Activated T-cell treated with anti-CD3 and anti-CD28 coated beads, Interleukin-2, amount 50 U/mL, for 72 hours (primary cell): Measurements from ENCODE around the gene OAF. TPM values are rescaled to one million over a fixed set of nuclear protein-coding genes. Genes with fewer than 3 reads are reported as not detected.

Source experiments
- ATAC-seq, 2 donors: fragments of 150-1000 bp; cut with Tn5 transposase; replicated peaks in 1 of 2; 2 replicates each; pipeline ENCODE4 v1.10.0; 2021; ENCODE audit warnings: moderate library complexity in 2 of 2, mild to moderate bottlenecking in 1 of 2
- DNase-seq, 2 donors: peaks; one replicate each; pipeline ENCODE4 v3.0.0; 2021 to 2022; ENCODE audit warnings: mixed read lengths in 1 of 2
- H3K27ac Mint-ChIP-seq: one replicate; pipeline ENCODE4 v1.8.0; 2022; ENCODE audit warnings: mild to moderate bottlenecking, moderate library complexity, mixed read lengths
- H3K27me3 Mint-ChIP-seq: one replicate; pipeline ENCODE4 v1.8.0; 2022; ENCODE audit warnings: low read depth, mixed read lengths
- H3K36me3 Mint-ChIP-seq, 2 donors: one replicate each; pipeline ENCODE4 v1.8.0; 2022; ENCODE audit warnings: mixed read lengths in 2 of 2, mild to moderate bottlenecking in 1 of 2; ENCODE audit not compliant: insufficient read depth in 2 of 2
- H3K4me1 Mint-ChIP-seq: one replicate; pipeline ENCODE4 v1.8.0; 2022; ENCODE audit warnings: low read depth, mixed read lengths
- H3K4me3 Mint-ChIP-seq, 2 donors: one replicate each; pipeline ENCODE4 v1.8.0; 2022; ENCODE audit warnings: mild to moderate bottlenecking in 2 of 2, mixed read lengths in 2 of 2, moderate library complexity in 2 of 2
- H3K9me3 Mint-ChIP-seq, 2 donors: one replicate each; pipeline ENCODE4 v1.8.0; 2022; ENCODE audit warnings: mixed read lengths in 2 of 2
- total RNA-seq, 2 donors: library from RNA; stranded (reverse); gene quantifications; one replicate each; pipeline ENCODE4 v1.2.3, GENCODE V29; 2022

OAF gene
- total RNA-seq, 2 donors from 2014 or later: 1.2 to 2.4 TPM

- no peak overlapping the region for H3K4me3 Mint-ChIP-seq
- H3K4me1 Mint-ChIP-seq: no peaks in the 10 kb centered on the region
- no peak overlapping the region for H3K27ac Mint-ChIP-seq
- H3K9me3 Mint-ChIP-seq: no peaks in the 10 kb centered on the region
- no peaks in the 10 kb centered on the region for H3K36me3 Mint-ChIP-seq
- DNase-seq (no peak), ATAC-seq (no peak)
- peaks cover 12% of the 10 kb centered on the region for H3K27me3 Mint-ChIP-seq
Observed at GRCh38 chr11:120199613-120200012, 11.2 kb upstream of the OAF start.

- no peak for DNase-seq
Observed at GRCh38 chr11:120200677-120201076, 10.2 kb upstream of the OAF start.

GRCh38 chr11:120201653-120202052, 9.2 kb upstream of the OAF start:
- H3K9me3 Mint-ChIP-seq: no peaks in the 10 kb centered on the region
- no peak for DNase-seq
- no peak overlapping the region for H3K4me3 Mint-ChIP-seq
- H3K27me3 Mint-ChIP-seq: peaks cover 16% of the 10 kb centered on the region
- no peak overlapping the region for H3K27ac Mint-ChIP-seq
- no peaks in the 10 kb centered on the region for H3K4me1 Mint-ChIP-seq
- no peak for ATAC-seq
- H3K36me3 Mint-ChIP-seq: no peaks in the 10 kb centered on the region

More at GRCh38 chr11:120200677-120201076, 10.2 kb upstream of the OAF start:
- Mint-ChIP-seq H3K9me3 (no peaks in the 10 kb centered on the region), H3K27ac (no peak overlapping the region), H3K4me3 (no peak overlapping the region), H3K4me1 (no peaks in the 10 kb centered on the region), H3K36me3 (no peaks in the 10 kb centered on the region), H3K27me3 (peaks cover 12% of the 10 kb centered on the region)
- ATAC-seq: no peak

GRCh38 chr11:120203626-120204025, 7.2 kb upstream of the OAF start:
- ATAC-seq (no peak), DNase-seq (no peak)
- Mint-ChIP-seq H3K4me3 (no peak overlapping the region), H3K4me1 (no peaks in the 10 kb centered on the region), H3K36me3 (no peaks in the 10 kb centered on the region), H3K27me3 (peaks cover 27% of the 10 kb centered on the region), H3K27ac (no peak overlapping the region), H3K9me3 (no peaks in the 10 kb centered on the region)

- no peak for DNase-seq
- no peaks in the 10 kb centered on the region for H3K9me3 Mint-ChIP-seq
- no peaks in the 10 kb centered on the region for H3K36me3 Mint-ChIP-seq
- peaks cover 30% of the 10 kb centered on the region for H3K27me3 Mint-ChIP-seq
- peak in 1 of 2 donors; percentile 57 for ATAC-seq
- H3K4me1 Mint-ChIP-seq: peaks cover 7% of the 10 kb centered on the region
- H3K4me3 Mint-ChIP-seq: no peak overlapping the region
- no peak overlapping the region for H3K27ac Mint-ChIP-seq
Observed at GRCh38 chr11:120205596-120206161, 5.2 kb upstream of the OAF start.

- no peaks in the 10 kb centered on the region for H3K36me3 Mint-ChIP-seq
- no peak overlapping the region for H3K4me3 Mint-ChIP-seq
- no peak overlapping the region for H3K27ac Mint-ChIP-seq
- no peak for DNase-seq
- peaks cover 12% of the 10 kb centered on the region for H3K4me1 Mint-ChIP-seq
- ATAC-seq: no peak
- no peaks in the 10 kb centered on the region for H3K9me3 Mint-ChIP-seq
- peaks cover 37% of the 10 kb centered on the region for H3K27me3 Mint-ChIP-seq
Observed at GRCh38 chr11:120207512-120207911, 3.3 kb upstream of the OAF start.

- Mint-ChIP-seq H3K27me3 (peaks cover 37% of the 10 kb centered on the region), H3K36me3 (no peaks in the 10 kb centered on the region), H3K4me3 (no peak overlapping the region), H3K4me1 (peaks cover 12% of the 10 kb centered on the region), H3K9me3 (no peaks in the 10 kb centered on the region), H3K27ac (no peak overlapping the region)
- ATAC-seq (no peak), DNase-seq (no peak)
Observed at GRCh38 chr11:120208001-120208441, 2.8 kb upstream of the OAF start.

GRCh38 chr11:120208777-120209176, 2.1 kb upstream of the OAF start:
- no peak overlapping the region for H3K4me3 Mint-ChIP-seq
- no peaks in the 10 kb centered on the region for H3K9me3 Mint-ChIP-seq
- peaks cover 39% of the 10 kb centered on the region for H3K27me3 Mint-ChIP-seq
- H3K4me1 Mint-ChIP-seq: peaks cover 12% of the 10 kb centered on the region
- DNase-seq (no peak), ATAC-seq (no peak)
- H3K36me3 Mint-ChIP-seq: no peaks in the 10 kb centered on the region
- H3K27ac Mint-ChIP-seq: no peak overlapping the region

- no peaks in the 10 kb centered on the region for H3K36me3 Mint-ChIP-seq
- no peaks in the 10 kb centered on the region for H3K9me3 Mint-ChIP-seq
- H3K27me3 Mint-ChIP-seq: peaks cover 48% of the 10 kb centered on the region
- ATAC-seq (peak in 1 of 2 donors; percentile 6), DNase-seq (no peak)
- peak overlapping the region; percentile 87 to 90 for H3K4me3 Mint-ChIP-seq
- no peak overlapping the region for H3K27ac Mint-ChIP-seq
- H3K4me1 Mint-ChIP-seq: peaks cover 12% of the 10 kb centered on the region
Observed at GRCh38 chr11:120209746-120210625, 846 bp upstream of the OAF start.

- Mint-ChIP-seq H3K9me3 (no peaks in the 10 kb centered on the region), H3K4me1 (peaks cover 12% of the 10 kb centered on the region), H3K36me3 (no peaks in the 10 kb centered on the region), H3K27ac (no peak overlapping the region), H3K27me3 (peaks cover 44% of the 10 kb centered on the region), H3K4me3 (peak overlapping the region; percentile 94)
- DNase-seq: no peak
- no peak for ATAC-seq
Observed at GRCh38 chr11:120211522-120212258, 858 bp downstream of the OAF start.

GRCh38 chr11:120212259-120212878, 1.5 kb downstream of the OAF start:
- Mint-ChIP-seq H3K9me3 (no peaks in the 10 kb centered on the region), H3K4me3 (peak overlapping the region in 1 of 2 donors; percentile 13), H3K27ac (no peak overlapping the region), H3K27me3 (peaks cover 41% of the 10 kb centered on the region), H3K36me3 (no peaks in the 10 kb centered on the region), H3K4me1 (peaks cover 12% of the 10 kb centered on the region)
- no peak for ATAC-seq
- no peak for DNase-seq

- Mint-ChIP-seq H3K4me1 (peaks cover 12% of the 10 kb centered on the region), H3K4me3 (no peak overlapping the region), H3K36me3 (no peaks in the 10 kb centered on the region), H3K9me3 (no peaks in the 10 kb centered on the region), H3K27ac (no peak overlapping the region), H3K27me3 (peaks cover 40% of the 10 kb centered on the region)
- DNase-seq (no peak), ATAC-seq (no peak)
Observed at GRCh38 chr11:120212926-120213325, 2.1 kb downstream of the OAF start.

- H3K27me3 Mint-ChIP-seq: peaks cover 27% of the 10 kb centered on the region
- no peaks in the 10 kb centered on the region for H3K36me3 Mint-ChIP-seq
- no peak for ATAC-seq
- H3K27ac Mint-ChIP-seq: no peak overlapping the region
- H3K9me3 Mint-ChIP-seq: no peaks in the 10 kb centered on the region
- H3K4me3 Mint-ChIP-seq: no peak overlapping the region
- H3K4me1 Mint-ChIP-seq: peaks cover 12% of the 10 kb centered on the region
- no peak for DNase-seq
Observed at GRCh38 chr11:120214581-120214980, 3.7 kb downstream of the OAF start.
